SH-SY5Y (cell line): ENCODE measurements around the gene CEPT1.

Source experiments
- GATA2 ChIP-seq: IDR thresholded peaks from 2 replicates; pipeline ENCODE4 v1.6.1; 2011; ENCODE audit warnings: mild to moderate bottlenecking, low read depth, low read length
- GATA3 ChIP-seq: IDR thresholded peaks from 2 replicates; pipeline ENCODE4 v1.6.1; 2011; ENCODE audit warnings: low read depth, mild to moderate bottlenecking, low read length, moderate library complexity

- TF ChIP-seq GATA2, result no peak
- TF ChIP-seq GATA3, result no peak
Observed at GRCh38 chr1:111162488-111162880, 22.5 kb downstream of the CEPT1 start.
